ENCODE measurements around the gene RTN4R.

DNA sequence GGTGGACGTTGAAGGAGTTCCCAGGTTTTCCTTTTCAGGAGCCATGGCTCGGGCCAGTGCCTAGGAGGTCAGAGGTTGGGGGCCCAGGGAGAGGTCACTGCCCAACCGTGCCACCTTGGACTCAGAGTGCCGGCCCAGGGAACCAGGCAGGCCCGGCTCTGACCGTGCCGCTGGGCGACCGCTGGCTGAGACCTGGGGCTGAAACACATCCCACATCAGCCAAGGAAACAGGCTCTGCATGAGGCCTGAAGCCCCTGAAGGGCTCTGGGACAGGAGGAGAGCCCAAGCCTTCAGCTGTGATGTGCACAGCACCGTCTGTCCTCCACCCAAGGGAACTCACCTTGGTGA is 21.9 kb upstream of the RTN4R start:
- TF ChIP-seq, protein P1, sequence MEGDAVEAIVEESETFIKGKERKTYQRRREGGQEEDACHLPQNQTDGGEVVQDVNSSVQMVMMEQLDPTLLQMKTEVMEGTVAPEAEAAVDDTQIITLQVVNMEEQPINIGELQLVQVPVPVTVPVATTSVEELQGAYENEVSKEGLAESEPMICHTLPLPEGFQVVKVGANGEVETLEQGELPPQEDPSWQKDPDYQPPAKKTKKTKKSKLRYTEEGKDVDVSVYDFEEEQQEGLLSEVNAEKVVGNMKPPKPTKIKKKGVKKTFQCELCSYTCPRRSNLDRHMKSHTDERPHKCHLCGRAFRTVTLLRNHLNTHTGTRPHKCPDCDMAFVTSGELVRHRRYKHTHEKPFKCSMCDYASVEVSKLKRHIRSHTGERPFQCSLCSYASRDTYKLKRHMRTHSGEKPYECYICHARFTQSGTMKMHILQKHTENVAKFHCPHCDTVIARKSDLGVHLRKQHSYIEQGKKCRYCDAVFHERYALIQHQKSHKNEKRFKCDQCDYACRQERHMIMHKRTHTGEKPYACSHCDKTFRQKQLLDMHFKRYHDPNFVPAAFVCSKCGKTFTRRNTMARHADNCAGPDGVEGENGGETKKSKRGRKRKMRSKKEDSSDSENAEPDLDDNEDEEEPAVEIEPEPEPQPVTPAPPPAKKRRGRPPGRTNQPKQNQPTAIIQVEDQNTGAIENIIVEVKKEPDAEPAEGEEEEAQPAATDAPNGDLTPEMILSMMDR (IDR thresholded peaks at IDR 0.05): no peak
- no peak for TF ChIP-seq POLR2AphosphoS5 (IDR thresholded peaks at IDR 0.05)
